Epidermal melanocyte (primary cell): ENCODE results near the gene TEX29.

Experiments
- DNase-seq: peaks from one replicate; pipeline ENCODE4 v3.0.0; 2011; ENCODE audit warnings: low spot score; ENCODE audit not compliant: insufficient read length

Gene TEX29

DNA sequence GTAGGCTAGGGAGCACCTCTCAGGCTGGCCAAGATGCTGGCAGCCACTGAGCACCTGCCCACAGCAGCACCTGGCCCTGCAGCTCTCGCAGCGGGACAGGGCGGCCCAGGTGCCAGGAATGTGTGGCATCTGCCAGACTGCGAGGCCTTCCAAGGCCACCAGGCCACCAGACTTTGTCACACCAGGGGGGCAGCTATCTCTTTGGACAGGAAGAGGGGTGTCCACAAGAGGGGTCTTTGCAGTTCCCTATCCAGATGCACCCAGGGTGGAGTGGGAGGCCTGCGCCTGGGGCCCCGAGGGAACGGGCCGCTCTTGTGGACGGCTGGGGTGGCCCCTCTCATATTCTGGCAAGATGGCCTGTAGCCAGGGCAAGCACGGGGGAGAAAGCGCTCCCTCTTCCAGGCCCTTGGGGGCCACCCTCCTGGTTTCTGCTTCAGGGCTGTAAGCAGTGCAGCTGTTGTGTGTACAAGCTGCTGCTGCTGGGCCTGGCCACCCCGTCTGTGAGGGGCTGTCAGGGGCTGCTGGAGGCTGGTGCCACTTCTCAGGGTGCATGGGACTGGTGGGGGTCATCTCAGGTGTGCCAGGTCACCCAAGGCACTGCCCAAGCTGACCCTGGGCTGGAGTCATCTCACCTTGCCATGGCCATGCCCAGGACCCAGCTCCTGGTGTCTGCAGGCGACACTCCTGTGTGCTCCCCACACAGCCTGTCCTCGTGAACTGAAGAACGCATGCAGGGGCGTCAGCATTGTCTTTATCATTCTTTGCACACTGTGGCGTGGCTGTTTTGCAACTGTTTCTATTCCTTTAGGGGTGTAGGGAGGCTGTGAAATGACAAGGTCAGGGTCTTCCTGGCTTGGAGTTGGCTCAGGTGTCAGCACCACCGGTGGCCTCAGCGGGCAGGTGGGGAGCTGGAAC is 1.8 kb downstream of the TEX29 start:
- no peak for DNase-seq

DNA sequence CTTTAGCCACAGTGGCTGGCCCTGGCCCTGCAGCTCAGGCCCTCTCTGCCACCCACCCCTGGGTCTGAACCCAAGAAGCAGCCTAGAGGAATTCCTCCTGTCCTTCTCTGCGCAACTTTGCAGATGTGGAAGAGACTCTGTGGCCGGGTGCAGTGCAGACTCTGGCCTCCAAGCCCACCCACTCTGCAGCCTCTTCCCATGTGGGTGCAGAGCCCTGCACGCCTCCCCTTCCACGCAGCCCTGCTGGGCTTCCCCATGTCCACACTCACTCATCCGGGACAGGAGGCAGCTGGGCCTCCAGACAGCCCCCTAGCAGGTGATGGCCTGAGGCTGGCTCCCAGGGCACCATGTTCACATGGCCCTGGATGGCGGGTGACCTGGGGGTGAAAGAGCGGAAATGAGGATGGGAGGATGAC is 2.5 kb downstream of the TEX29 start:
- no peak for DNase-seq

DNA sequence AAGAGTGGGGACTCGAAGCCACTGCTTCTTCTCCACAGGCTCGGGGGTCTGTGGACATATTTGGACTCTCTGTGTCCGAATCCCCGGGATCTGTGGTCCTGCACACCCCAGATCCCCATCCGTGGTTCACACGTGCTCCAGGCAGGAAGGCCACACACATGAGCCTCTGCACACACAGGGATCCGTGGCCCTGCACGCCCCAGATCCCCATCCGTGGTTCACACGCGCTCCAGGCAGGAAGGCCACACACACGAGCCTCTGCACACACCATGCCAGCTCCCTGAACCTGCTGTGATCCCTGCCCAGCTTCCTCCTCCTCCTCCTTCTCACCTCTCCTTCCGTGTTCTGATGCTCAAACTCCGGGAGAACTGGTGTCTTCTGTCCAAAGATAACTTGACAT is 3.1 kb downstream of the TEX29 start:
- no peak for DNase-seq

DNA sequence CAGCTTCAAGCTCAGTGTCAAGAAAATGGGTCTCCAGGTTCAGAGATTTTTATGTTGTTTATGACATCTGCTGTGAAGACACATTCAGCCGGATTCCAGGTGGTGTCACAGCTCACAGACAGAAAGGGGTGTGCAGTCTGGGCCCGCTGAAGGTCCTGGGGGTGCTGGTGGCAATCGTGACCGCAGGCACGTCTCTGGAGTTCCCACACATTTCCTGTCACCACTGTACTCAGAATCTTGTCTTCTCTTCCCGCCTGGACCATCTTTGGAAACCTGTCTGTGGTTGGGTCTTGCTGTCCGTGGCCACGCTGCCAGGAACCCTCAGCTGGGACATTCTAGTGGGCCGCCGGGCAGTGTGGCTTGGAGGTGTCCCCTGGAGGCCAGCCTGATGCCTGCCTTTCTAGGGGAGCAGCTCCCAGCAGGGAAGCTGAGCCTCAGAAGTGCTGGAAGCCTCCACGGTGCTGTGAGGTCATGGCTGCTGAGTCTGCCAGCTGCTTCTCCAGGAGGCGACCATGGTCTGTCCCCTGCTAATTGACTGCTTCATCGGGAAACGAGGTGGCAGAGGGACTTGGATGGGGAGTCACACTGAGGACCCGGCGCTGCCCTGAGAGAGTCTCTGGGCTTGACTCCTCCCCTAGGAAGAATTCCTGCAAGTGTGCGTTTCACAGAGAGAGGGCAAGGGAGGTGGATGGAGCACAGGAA is 3.7 kb downstream of the TEX29 start:
- DNase-seq, result no peak

DNA sequence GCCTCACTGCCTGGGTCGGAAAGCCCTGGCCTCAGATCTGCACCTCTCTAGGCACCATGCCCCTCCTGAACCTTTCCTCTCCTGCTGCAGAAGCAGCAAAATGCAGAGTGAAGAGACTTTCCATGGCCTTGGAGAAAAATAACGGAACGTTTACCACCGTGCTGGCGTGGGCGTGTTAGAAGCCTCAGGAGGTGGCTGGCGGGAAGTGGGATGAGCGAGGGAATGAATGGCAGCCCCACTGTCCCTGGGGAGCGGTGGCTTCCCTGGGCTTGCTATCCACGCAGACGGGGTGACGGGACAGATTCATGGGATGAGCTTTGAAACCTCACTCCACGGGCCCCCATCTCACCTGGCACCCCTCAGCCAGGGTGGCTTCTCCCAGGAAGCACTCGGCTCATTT is 4.3 kb downstream of the TEX29 start:
- DNase-seq, result no peak

DNA sequence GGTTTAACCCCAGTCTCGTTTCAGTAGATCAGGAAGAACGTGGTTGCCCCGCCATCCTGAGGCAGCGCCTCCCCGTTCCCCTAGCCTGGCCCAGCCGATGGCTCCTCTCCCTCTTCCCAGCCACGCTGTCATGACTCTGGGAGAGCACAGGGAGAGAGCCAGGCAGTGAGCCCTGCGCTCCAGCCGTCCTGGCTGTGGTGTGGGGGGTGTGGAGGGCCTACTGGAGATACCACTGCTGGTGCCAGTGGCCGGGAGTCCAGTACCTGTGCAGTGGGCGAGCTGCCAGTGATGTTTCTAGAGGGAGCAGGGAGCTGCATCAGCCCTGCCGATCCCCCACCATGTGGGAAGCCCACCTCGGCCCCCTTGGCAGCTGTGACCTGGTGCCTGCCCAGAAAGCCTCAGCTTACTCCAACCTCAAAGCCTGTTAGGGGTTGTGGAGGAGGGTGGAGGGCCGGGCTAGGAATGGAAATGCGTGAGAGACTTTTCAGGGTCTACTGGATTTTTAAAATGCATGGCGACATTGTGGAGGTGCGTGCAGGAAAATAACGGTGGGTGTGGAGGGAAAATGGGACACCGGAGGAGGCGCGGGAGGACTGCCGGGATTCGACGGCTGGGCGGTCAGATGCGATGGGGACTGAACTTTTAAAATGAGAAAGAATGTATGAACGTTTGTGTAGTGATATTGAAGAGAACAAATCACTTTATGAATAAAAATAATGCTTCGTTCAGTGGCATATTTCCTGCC is 4.9 kb downstream of the TEX29 start:
- no peak for DNase-seq

DNA sequence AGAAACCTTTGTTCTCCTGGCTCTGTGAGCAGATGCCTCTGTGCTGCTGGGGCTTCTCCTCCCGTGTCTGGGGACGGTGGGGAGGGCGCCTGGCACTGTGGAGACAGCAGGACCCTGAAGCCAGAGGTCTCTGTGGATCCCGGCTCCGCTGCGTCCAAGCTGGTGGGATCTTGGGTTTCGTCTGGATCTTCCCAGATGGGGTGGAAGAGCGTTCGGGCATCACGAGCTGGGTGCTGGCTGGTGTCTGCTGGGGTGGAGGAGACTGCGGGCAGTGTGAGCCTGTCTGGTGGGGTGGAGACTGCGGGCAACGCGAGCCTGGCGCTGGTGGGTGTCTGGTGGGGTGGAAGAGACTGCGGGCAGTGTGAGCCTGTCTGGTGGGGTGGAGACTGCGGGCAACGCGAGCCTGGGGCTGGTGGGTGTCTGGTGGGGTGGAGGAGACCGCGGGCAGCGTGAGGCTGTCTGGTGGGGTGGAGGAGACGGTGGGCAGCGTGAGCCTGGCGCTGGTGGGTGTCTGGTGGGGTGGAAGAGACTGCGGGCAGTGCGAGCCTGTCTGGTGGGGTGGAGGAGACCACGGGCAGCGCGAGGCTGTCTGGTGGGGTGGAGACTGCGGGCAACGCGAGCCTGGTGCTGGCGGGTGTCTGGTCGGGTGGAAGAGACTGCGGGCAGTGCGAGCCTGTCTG is 5.6 kb downstream of the TEX29 start:
- DNase-seq, result no peak

DNA sequence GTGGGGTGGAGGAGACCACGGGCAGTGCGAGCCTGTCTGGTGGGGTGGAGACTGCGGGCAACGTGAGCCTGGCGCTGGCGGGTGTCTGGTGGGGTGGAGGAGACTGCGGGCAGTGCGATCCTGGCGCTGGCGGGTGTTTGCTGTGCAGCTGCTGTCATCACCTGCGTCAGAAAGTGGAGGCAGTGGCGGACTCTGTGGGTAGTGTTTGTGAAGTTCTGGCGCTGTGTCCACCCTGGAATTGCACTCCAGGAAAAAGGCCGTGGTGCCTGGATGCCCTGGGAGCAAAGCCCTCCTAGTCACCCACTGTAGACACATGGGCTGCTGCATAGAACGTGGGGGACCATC is 6.2 kb downstream of the TEX29 start:
- DNase-seq, result no peak

DNA sequence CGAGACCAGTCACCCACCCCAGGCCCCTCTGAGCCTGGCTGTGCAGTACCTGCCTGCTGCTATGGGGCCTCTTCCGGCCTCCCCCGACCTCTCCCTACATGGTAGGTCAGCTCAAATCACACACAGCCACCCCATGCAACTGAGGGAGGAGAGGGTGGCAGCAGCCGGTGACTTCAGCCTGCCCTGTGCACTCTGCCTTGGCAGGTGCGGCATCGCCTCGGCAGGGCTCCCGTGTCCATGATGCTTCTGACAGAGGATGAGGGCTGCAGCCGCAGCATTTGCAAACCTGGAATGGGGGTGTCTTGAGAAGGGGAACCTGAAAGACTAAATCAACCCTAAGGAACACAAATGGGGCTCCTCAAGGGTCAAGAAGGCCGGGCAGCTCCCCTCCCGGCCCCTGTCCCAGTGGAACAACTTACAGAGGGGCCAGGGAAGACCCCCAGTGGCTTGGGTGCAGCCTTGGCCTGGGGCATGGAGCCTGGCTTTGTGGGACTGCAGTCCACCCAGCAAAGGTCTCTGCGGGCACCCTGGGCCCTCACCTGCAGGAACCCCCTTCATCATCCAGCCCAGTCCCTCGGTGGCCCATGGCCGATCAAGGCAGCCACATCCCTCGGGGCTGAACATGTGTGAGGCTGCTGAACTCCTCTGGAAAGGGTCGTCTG is 6.7 kb downstream of the TEX29 start:
- no peak for DNase-seq

DNA sequence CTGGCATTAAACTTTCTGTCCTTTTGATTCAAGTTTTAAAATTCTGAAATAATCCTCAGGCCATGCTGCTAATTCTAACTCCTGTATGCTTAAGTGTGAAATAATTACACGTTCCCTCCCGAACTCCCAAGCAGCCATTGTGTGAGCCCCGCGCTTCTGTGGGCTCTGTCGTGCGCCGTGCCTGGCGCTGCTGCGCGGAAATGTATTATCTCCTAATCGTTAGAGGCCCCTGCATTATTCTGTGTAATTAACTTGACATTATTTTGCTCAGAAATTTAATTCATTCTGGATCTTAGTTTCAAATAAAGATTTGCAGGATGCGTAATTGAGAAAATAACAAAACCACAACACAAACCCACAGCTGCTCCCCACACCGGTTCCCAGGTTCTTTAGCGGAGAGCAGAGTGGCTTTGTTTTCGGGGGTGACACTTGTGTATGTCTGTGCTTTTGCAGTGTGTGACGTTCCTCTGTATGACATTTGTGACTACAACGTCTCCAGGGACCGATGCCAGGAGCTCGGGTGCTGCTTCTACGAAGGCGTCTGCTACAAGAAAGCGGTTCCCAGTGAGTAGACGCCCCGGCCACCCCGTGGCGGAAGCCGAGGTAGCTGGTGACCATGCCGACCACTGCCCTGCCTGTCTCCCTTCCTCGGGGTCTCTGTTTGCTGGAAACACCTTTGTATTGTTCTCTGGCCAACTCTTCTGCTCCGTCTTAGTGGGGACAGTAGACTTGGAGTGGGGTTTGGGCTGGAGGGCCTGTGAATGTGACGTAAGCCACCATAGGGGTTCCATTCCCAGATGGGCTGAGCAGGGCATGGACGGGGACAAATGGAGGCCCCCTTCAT is 7.5 kb downstream of the TEX29 start:
- no peak for DNase-seq

DNA sequence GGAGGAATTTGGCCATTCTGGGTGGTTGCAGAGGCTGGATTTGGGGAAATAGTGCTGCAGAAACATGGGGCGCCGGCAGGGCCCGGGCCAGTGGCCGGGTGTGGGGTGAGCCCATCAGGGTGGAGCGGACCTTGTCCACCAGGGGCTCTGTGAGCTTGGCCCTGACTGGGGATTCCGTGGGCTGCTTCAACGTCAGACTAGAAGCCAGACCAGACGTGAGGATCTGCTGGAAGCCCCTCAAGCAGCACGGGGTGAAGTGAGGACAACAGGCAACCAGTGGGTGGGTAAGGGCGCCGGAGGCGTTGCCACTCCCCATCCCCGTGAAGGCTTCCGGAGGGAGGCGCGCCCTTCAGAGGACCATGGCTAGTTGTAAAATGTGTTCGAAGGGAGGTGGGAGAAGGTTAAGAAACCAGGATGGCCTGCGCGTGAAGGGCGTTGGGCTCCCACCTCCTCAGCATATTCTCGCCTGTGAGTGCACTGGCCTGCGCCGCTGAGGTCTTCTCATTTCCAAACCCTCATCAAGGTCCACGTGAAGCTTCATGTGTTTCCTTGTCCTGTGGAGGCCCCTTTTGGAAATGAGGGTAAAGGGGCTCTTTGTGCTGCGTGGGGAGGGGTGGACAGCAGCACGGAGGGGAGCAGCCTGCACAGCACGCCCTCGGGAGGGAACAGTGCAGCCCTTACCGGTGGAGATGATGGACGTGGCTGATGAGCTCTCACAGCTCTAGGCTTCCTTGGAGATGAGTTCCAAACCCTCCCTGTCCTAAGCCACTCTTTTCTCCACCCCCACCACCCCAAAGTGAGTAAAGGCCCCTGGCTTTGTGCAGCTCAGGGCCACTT is 8.3 kb downstream of the TEX29 start:
- no peak for DNase-seq

DNA sequence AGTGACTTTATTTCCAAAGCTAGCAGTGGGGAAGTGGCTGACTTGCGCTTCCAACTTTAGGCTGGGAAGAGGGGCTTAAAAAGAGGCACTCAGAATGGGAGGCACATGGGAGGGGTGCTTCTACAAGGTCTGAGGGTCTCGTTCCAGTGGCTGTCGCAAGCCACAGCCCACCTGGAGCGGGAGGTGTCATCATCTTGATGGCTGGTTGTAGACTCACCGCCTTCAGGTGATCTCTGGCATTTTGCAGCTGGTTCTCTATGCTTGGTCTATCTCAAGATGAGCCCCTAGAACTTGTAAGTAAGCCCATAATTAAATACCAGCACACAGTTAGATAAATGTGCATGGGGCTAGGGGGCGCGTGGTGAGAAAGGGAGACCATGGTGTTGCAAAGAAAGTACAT is 9.2 kb downstream of the TEX29 start:
- no peak for DNase-seq

DNA sequence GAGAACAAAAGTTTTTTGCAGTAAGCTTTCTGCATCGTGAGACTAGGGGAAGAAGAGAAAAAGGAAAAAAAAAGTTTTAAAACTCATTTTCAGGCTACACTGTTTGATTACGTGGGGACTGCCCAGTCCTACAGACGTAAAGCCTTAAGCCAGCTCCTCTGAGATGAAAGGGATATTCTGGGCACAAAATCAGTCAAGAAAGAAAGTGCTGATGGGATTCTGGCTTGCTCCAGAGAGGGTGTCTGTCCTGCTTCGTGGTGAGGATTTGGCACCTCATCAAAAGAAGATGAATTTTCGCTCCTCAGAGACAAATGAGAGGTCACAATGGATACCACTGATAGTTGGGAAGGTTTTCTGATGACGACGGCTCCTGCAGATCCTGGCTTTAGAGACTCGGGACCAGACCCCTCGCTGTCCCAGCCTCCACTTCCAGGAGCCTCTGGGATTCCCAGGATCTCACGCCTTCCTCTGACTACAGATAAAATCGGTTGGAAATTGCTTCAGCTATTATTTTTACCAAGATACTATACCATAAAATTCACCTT is 9.7 kb downstream of the TEX29 start:
- no peak for DNase-seq

DNA sequence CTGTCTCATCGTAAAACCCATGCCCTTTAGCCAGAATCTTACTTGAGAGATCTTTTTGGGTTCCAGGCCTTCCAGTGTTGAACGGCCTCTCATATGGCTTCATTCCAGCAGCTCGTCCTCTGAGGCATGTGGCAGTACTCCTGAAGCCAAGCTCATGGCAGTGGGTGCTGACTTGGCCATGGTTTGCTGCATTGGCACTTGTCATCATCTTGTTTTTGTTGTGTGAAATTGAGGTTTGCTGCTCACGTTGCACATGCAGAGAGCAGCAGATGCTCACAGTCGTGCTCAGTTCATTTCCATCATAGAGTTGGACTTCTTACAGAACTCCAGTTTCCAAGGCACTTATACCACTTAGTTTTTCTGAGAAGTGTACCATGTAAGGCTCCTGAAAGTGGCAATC is 14.9 kb downstream of the TEX29 start:
- DNase-seq, result no peak

DNA sequence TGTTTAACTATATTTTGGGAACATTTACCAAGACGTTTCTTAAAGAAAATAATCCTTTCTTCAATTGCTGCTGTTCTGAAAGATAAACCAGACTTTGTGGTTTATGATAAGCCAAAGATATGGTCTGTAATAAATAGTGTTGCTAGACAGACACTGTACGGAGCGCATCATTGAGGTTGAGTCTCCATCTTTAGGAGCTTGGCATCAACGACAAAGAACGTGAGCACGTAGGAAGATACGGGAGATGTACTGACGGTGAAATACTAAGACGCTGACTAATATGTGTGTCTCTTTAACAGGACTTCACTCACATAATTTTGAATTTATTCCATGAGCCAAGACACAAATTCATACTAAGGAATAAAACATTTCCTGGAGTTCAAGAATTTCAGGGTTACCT is 16.2 kb downstream of the TEX29 start:
- DNase-seq, result no peak

DNA sequence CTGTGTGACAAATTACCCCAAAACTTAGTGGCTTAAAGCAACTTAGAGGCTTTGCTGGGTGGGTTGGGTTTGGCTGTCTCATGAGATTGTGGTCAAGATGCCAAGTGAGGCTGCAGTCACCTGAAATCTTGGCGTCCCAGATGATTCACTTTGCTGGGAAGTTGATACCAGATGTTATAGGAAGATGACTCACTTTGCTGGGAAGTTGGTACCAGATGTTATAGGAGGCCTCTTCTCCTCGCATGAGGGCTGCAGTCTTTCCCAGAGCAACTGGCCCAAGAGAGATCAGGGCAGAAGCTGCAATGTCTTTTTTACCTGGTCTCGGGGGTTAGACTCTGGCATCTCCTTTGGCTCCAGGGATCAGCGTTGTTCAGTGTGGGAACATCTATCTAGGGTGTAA is 16.8 kb downstream of the TEX29 start:
- peak; percentile 78 for DNase-seq

DNA sequence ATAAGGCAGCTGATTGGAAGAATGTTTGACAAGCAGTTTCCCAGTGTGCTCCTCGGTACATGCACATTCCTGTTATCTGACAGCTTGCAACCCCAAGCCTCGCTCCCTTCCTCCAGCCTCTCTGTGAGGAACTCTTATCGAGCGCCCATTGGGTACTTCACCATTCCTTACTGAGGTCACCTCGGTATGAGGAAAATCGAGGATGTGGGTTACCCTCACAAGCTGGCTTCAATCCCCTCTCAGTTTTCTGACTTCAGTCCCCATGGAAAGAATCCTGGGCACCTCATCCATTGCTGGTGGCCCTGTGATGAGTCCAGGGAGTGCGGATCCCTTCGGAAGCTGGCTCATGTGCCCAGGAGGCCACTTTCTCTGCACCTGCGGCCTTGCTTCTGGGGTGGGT is 17.3 kb downstream of the TEX29 start:
- no peak for DNase-seq

DNA sequence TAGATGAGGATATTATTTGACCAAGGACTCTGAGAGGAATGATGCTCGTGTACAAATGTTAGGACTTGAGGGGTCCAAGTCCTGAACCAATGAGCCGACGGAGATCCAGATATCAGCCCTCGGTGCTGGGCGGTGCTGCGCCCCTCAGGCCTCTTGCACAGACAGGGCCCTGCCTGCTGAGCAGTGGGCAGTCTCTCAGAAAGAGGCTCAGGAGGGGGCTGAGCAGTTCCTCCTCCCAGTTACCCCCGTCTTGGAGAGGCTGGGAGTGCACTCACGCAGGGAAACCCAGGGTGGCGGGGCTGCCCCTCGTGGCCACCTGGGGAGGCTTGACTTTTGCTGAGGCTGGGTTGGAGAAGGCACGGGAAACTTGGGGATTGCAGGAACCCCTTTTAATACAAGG is 18.4 kb downstream of the TEX29 start:
- no peak for DNase-seq
